GM19397 (cell line): Measurements from ENCODE around the gene TBC1D9.

ENCODE experiments used
- ATAC-seq: cut with Tn5 transposase; IDR thresholded peaks from one replicate; pipeline ENCODE4 v1.9.1; 2021; ENCODE audit warnings: mild to moderate bottlenecking, moderate library complexity; ENCODE audit not compliant: unreplicated experiment

TBC1D9 gene

GRCh38 chr4:140725556-140725955 is 30.6 kb downstream of the TBC1D9 start:
- ATAC-seq: no peak

- no peak for ATAC-seq
Measured at GRCh38 chr4:140724760-140725159, 31.4 kb downstream of the TBC1D9 start.

- peak; percentile 62 for ATAC-seq
Measured at GRCh38 chr4:140720387-140721304, 35.5 kb downstream of the TBC1D9 start.

- no peak for ATAC-seq
Measured at GRCh38 chr4:140719686-140720085, 36.5 kb downstream of the TBC1D9 start.

GRCh38 chr4:140719022-140719421 is 37.2 kb downstream of the TBC1D9 start:
- ATAC-seq: no peak

- no peak for ATAC-seq
Measured at GRCh38 chr4:140718241-140718952, 37.8 kb downstream of the TBC1D9 start.

- ATAC-seq: no peak
Measured at GRCh38 chr4:140717313-140717712, 38.9 kb downstream of the TBC1D9 start.

- ATAC-seq: no peak
Measured at GRCh38 chr4:140715119-140715518, 41.1 kb downstream of the TBC1D9 start.

- no peak for ATAC-seq
Measured at GRCh38 chr4:140711910-140712309, 44.3 kb downstream of the TBC1D9 start.

- ATAC-seq: no peak
Measured at GRCh38 chr4:140710908-140711622, 45.1 kb downstream of the TBC1D9 start.

GRCh38 chr4:140707325-140707724 is 48.9 kb downstream of the TBC1D9 start:
- ATAC-seq: no peak

GRCh38 chr4:140706665-140707064 is 49.5 kb downstream of the TBC1D9 start:
- no peak for ATAC-seq

- no peak for ATAC-seq
Measured at GRCh38 chr4:140706276-140706625, 49.9 kb downstream of the TBC1D9 start.

- no peak for ATAC-seq
Measured at GRCh38 chr4:140705625-140706275, 50.4 kb downstream of the TBC1D9 start.

GRCh38 chr4:140704964-140705363 is 51.2 kb downstream of the TBC1D9 start:
- no peak for ATAC-seq

GRCh38 chr4:140704392-140704960 is 51.7 kb downstream of the TBC1D9 start:
- no peak for ATAC-seq

GRCh38 chr4:140703463-140703862 is 52.7 kb downstream of the TBC1D9 start:
- no peak for ATAC-seq

GRCh38 chr4:140702096-140702757 is 54.0 kb downstream of the TBC1D9 start:
- ATAC-seq: no peak

GRCh38 chr4:140701071-140701470 is 55.1 kb downstream of the TBC1D9 start:
- ATAC-seq: no peak
